Limb (tissue), 2 donors: ENCODE measurements around the gene ZBTB8A.
A peak's percentile ranks its signal among the peaks of the same experiment; 100 is the strongest.
"Not testable (repeated sequence)": the region's sequence is repeated elsewhere in the genome, so short reads cannot be mapped to it uniquely, and the experiment has no call there.

Source experiments
- DNase-seq, 2 donors: peaks; one replicate each; pipeline ENCODE4 v3.0.0-alpha.2; 2016; ENCODE audit errors: extremely low spot score in 2 of 2

Gene ZBTB8A

DNA sequence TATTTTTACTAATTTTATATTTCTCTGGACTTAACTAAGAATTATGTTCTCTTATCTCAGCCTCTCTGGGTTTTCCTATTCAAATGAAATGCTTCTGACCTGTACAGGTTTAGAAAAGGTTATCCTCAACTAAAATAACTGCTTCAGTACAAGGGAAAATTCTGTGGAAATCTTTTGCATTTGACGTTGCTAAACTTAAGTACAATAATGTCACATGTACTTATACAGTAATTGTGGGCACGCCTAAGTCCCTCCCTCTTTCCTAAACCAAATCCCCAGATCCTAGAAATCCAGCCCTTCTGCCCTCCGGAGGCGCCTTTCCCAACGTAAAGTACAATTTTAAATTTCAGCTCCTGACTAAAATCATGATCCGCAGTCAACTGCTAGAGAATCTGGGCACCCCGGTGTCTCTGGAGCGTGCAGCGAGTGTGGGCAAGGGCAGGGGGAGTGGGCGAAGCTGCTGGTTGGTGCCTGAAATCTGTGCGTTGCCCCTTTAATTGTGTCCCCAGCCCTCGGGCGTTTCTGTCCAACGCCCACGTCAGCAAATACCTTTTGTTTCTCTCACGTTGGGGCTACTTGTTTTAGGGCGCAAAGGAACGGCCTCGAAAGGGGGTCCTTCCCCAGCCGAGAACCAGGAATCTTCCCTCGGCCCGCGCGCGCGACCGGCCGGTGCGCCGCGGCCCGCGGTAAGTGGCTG is at the start of gene ZBTB8A:
TSS of gene ZBTB8A (plus strand) at position 541 of the 697 bp plus-strand sequence. CDS start 53,505 bp downstream, outside the sequence.
- DNase-seq = peak; percentile 68 to 81

- no peak for DNase-seq
Observed at GRCh38 chr1:32489774-32490454, 49.3 kb upstream of the ZBTB8A start.

DNA sequence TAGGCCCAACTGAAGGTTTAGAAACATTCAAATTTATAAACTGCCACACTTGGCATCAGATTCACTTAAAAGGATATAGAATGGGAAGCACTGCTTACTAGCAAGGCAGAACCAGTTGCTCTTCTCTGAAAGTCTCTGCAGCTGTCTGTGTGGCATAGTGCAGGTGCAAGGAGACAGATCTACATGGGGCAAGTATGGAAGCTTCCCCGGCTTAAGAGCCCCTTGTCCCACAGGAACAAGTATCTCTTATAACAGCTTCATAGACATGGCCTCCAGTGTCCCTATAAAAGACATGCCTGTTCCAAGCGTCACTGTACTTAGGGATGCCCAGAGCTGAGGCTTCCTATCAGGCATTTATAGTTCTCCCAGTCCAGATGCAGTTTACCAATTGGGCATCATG is 47.8 kb upstream of the ZBTB8A start:
- DNase-seq = no peak

DNA sequence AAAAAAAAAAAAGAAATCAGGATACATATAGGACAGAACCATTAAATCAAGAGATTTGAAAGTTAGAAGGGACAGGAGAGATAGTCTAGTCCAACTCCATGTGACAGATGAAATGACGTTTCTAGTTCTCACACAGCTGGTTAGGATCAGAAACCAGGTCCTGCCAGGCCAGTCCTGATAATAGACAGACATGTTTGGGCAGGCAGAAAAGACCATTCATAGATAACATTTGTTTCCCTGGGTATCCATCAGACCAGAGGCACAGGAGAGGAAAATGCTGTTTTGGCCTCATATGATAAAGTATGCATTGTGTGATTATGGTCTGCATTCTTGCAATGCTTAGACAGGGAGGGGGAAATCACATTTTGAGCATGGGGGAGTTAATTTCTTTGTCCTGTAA is 45.0 kb upstream of the ZBTB8A start:
- DNase-seq = no peak

DNA sequence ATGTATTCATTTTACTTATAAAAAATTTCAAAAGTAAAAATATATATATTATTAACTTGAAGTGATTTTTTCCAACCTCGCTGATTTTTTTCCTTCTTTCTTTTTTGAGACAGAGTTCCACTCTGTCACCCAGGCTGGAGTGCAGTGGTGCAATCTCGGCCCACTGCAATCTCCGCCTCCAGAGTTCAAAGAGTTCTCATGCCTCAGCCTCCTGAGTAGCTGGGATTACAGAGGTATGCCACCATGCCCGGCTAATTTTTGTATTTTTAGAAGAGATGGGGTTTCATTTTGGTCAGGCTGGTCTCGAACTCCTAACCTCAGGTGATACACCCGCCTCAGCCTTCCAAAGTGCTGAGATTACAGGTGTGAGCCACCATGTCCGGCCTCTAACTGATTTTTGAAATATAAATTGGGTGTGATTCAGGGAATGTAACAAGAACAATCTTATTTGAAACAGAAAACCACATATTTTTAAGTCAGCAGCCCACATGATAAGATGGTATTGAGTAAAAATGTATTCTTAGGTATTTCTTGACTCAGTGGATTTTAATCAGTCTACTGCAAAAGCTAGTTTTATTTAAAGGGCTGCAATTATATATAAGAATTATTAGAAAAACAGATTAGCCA is 44.4 kb upstream of the ZBTB8A start:
- no peak for DNase-seq

DNA sequence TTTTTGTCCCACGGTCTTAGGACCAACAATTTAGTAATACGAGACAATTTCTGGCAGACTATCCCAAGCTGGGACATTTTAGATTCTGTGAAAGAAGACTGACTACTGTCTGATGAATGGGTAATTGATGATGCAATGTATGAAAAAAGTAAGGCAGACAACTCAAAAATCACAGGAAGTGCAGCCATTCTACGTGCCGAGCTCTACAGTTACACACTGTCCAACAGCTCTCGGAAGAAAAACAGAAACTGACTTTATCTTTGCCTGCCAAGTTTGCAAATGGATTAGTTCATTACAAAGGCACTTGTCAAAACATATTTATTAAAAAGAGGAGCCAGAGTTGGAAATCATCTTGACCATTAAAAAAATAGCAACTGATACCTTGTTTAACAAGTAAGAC is 43.1 kb upstream of the ZBTB8A start:
- DNase-seq = peak in 1 of 2 donors; percentile 16

DNA sequence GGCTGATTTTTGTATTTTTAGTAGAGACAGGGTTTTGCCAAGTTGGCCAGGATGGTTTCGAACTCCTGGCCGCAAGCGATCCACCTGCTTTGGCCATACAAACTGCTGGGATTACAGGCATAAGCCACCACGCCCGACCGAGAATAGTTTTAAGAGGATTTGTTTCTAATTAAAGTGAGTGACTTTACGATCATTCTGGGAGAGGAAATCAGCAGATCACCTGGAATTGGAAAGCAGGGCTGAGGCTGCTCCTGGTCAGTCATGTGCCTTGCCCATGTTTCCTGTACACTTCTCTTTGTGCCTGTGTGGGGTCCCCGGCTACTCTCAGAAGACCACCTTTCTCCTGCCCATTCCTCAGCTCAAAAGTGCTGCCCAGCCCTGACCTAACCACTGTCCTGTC is 40.5 kb upstream of the ZBTB8A start:
- no peak for DNase-seq

DNA sequence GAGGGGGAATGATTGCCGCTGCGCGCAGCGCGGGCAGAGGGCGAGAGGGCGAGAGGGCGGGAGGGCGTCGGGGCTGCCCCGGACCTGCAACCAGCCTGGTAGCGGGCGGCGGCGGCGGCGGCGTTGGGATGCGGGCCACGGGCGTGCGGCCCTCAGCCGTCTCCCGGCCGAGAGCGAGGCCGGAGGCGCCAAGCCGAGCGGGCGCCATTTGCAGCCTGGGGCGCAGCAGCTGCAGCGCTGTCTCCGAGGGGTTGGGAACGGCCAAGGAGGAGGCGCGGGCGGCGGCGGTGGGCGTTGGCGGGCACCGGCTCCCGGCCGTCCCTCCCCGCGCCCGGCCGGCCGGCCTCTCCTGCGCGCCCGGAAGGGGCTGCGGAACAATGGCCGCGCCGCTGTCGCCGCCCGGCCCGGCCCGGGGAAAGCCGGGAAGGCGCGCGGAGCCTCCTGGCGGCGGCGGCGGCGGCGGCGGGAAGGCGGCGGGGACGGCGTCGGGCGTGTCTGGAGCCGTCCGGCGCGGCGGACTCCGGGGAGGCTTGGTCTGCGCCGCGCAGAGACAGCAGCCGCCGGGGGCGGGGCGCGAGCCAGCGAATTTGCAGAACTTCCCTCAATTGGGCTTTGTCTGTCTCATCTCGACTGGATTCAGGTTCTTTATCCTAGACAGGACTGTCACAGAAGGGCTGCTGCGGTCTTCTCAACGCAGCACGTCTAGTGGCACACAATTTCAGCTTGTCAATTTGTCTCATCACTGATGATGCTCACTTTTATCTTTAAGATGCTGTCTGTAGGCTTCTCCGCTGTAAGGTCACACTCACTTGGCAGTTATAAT is 38.6 kb upstream of the ZBTB8A start:
- DNase-seq = peak; percentile 53 to 83

GRCh38 chr1:32501865-32502264 is 37.4 kb upstream of the ZBTB8A start:
- no peak for DNase-seq

DNA sequence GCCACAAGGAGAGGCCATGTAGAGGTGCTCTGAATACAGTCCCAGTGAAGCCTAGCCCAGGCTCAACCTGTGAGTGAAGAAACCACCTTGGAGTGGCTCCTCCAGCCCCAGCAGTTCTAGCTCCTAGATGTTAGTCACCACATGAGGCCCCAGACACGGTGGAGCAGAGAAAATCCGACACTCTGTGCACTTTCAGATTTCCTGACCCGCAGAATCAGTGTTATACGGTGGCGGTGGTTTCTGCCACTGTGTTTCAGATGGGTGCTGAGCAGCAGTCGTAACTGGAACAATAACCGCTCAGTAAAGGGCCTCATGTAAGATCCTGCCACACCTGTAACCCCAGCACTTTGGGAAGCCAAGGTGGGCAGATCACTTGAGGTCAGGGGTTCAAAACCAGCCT is 36.1 kb upstream of the ZBTB8A start:
- DNase-seq = no peak

DNA sequence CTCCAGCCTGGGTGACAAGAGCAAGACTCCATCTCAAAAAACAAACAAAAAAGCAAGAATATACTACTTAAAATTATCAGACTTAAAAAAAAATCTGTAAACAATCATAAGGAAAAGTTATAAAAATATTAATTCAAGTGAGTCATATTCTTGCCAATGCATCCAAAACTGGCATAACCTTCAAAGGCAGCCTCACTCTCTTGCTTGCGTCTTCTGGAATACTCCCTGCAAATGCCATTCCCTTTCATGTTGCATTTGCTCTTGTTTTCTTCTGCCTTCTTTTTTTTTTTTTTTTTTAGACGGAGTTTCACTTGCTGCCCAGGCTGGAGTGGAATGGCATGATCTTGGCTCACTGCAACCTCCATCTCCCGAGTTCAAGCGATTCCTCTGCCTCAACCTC is 32.2 kb upstream of the ZBTB8A start:
- DNase-seq = no peak

- no peak for DNase-seq
Observed at GRCh38 chr1:32508761-32509160, 30.5 kb upstream of the ZBTB8A start.

- no peak for DNase-seq
Observed at GRCh38 chr1:32509939-32510338, 29.3 kb upstream of the ZBTB8A start.

- DNase-seq = no peak
Observed at GRCh38 chr1:32516402-32516801, 22.8 kb upstream of the ZBTB8A start.

DNA sequence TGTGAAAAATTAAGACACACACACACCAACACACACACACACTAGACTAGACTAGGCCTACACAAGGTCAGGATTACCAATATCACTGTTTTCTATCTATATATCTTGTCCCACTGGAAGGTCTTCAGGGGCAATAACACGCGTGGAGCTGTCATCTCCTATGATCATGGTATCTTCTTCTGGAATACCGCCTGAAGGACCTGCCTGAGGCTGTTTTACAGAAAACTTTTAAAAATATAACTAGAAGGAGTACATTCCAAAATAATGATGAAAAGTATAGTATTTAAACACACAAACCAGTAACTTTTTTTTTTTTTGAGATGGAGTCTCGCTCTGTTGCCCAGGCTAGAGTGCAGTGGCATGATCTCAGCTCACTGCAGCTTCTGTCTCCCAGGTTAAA is 20.3 kb upstream of the ZBTB8A start:
- no peak for DNase-seq

DNA sequence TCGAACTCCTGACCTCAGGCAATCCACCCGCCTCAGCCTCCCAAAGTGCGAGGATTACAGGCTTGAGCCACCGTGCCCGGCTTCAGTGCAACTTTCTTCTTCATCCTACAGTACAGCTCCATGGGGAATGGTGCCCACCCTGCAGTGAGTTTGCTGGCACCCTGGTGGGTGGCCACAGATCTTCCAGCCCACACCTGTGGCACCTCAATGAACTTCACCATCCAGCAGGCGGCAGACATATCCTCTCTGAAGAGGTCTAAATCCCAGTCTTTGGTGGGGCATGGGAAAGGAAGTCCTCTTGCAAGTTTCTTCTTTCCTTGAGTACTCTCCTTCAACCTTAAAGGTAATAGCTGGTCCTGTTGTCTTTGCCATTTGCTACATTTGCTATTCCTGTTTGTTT is 18.1 kb upstream of the ZBTB8A start:
- no peak for DNase-seq

DNA sequence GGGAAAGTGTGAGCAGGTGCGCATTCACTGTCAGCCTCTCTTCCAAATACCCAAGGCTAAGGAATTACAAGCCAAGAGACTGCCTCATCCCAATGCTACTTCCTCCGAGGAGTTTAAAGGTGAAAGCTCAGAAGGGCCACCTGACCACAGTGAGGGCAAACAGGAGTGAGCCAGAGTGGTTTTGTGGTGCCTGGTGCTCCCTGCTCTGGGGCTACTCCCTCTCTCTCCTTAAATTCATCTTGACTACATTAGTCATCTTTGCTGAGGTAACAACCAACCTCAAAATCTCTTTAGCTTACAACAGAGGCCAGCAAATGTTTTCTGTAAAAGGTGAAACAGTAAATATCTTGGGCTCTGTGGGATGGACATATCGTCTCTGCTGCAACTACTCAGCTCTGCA is 14.2 kb upstream of the ZBTB8A start:
- no peak for DNase-seq

GRCh38 chr1:32525661-32526444 is 13.4 kb upstream of the ZBTB8A start:
- no peak for DNase-seq

DNA sequence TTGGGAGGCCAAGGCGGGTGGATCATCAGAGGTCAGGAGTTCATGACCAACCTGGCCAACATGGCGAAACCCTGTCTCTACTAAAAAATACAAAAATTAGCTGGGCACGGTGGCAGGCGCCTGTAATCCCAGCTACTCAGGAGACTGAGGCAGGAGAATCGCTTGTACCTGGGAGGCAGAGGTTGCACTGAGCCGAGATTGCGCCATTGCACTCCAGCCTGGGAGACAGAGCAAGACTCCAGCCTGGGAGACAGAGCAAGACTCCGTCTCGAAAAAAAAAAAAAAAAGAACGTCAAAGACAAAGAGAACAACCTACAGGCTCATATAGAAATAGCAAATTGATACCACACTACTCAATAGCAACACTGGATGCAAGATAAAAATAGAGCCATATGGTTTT is 10.7 kb upstream of the ZBTB8A start:
- DNase-seq = not testable (repeated sequence)

GRCh38 chr1:32533792-32534327 is 5.4 kb upstream of the ZBTB8A start:
- no peak for DNase-seq

DNA sequence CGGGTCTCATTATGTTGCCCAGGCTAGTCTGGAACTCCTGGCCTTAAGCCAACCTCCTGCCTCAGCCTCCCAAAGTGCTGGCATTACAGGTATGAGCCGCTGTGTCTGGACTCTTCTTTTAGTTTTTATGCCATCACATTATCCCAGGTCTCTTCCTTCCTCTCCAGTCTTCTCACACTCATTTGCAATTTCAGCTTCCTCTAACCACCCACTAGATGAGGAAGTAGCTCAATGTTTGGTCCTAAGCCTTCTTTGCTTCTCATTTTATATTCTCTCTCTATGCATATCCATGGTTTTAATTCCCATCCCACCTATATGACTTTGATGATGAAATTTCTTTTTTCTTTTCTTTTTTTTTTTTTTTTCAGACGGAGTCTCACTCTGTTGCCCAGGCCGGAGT is 3.1 kb upstream of the ZBTB8A start:
- no peak for DNase-seq
